GM12878 (cell line): ENCODE data around the gene B9D1. TPM values are rescaled to one million over a fixed set of nuclear protein-coding genes. Genes with fewer than 3 reads are reported as not detected.

ENCODE experiments used
- CEBPZ ChIP-seq: fragments of 150-350 bp; IDR thresholded peaks from 2 replicates; pipeline ENCODE4 v1.6.1; 2016; ENCODE audit warnings: low read depth, low read length
- CREM ChIP-seq: IDR thresholded peaks from 2 replicates; pipeline ENCODE4 v1.6.1; 2014; ENCODE audit warnings: antibody characterized with exemption, low read depth
- EGR1 ChIP-seq, 2 experiments: IDR thresholded peaks; 1 replicate in 1 of 2; 2 replicates in 1 of 2; pipeline ENCODE4 v1.6.1; 2011 to 2012; ENCODE audit warnings: low read depth in 2 of 2, low read length in 2 of 2, borderline replicate concordance in 1 of 2, mild to moderate bottlenecking in 1 of 2, moderate library complexity in 1 of 2
- FOXM1 ChIP-seq: IDR thresholded peaks from 2 replicates; pipeline ENCODE4 v1.6.1; 2012; ENCODE audit warnings: low read depth, mild to moderate bottlenecking, inconsistent platforms, low read length, moderate library complexity
- HDAC6 ChIP-seq: fragments of 200-600 bp; sonication (generic); IDR thresholded peaks from one replicate; pipeline ENCODE4 v1.8.0; 2017; ENCODE audit warnings: antibody characterized with exemption; ENCODE audit not compliant: unreplicated experiment
- MEF2A ChIP-seq: IDR thresholded peaks from 2 replicates; pipeline ENCODE4 v1.6.1; 2011; ENCODE audit warnings: low read depth, mild to moderate bottlenecking, low read length, moderate library complexity; ENCODE audit not compliant: insufficient read depth
- NFIC ChIP-seq: IDR thresholded peaks from 2 replicates; pipeline ENCODE4 v1.6.1; 2012; ENCODE audit warnings: low read depth, mild to moderate bottlenecking, inconsistent platforms, low read length, moderate library complexity
- NRF1 ChIP-seq: conservative IDR thresholded peaks from 2 replicates; pipeline ENCODE4 v1.6.1; 2011; ENCODE audit warnings: mild to moderate bottlenecking, low read depth, low read length, improper control_type of control experiment
- POLR2AphosphoS5 ChIP-seq: IDR thresholded peaks from 2 replicates; pipeline ENCODE4 v1.6.1; 2011; ENCODE audit warnings: mild to moderate bottlenecking, low read length, inconsistent platforms
- STAT1 ChIP-seq: fragments of 450-650 bp; conservative IDR thresholded peaks from 2 replicates; pipeline ENCODE4 v1.6.1; 2014; ENCODE audit warnings: antibody characterized with exemption, mild to moderate bottlenecking
- ZBED1 ChIP-seq: IDR thresholded peaks from 2 replicates; pipeline ENCODE4 v1.6.1; 2016; ENCODE audit warnings: borderline replicate concordance
- ZNF274 ChIP-seq: IDR thresholded peaks from one replicate; pipeline ENCODE4 v1.8.0; 2011; ENCODE audit not compliant: insufficient read length, insufficient read depth
- polyA plus RNA-seq, 11 experiments: library from polyadenylated mRNA; depleted of rRNA in 4 of 11; unstranded in 6 of 11; stranded (reverse) in 5 of 11; fragments of >200 nt; fragmentation: Nextera tagmentation in 4 of 11; fragmentation: Illumina TruSeq in 1 of 11; extraction: Ambion mirVana in 4 of 11; extraction: Trizol in 1 of 11; gene quantifications; 1 replicate in 1 of 11; 2 replicates in 10 of 11; pipeline versions ENCODE4 v1.2.1 to v1.2.3, GENCODE V29; 2011 to 2016; ENCODE audit warnings: inconsistent platforms in 2 of 11, missing spikeins in 2 of 11, low read depth in 1 of 11
- total RNA-seq, 4 experiments: library from RNA; depleted of rRNA in 3 of 4; stranded (reverse); fragments of >200 nt in 3 of 4; fragmentation: Illumina TruSeq in 1 of 4; extraction: Trizol in 1 of 4; gene quantifications; 2 replicates each; pipeline versions ENCODE4 v1.2.1 to v1.2.3, GENCODE V29; 2013 to 2021
- TF ChIP-seq, protein P1 (sequence below): fragments of 450-650 bp; IDR thresholded peaks from 2 replicates; pipeline ENCODE4 v1.6.1; 2017; ENCODE audit warnings: mild to moderate bottlenecking

The B9D1 gene
- total and polyA plus RNA-seq, 10 of the 15 experiments (the other 5 are each of a cell fraction or from before 2014, with no cell fraction given): 5.9 to 18.3 (median 9.8) TPM

DNA sequence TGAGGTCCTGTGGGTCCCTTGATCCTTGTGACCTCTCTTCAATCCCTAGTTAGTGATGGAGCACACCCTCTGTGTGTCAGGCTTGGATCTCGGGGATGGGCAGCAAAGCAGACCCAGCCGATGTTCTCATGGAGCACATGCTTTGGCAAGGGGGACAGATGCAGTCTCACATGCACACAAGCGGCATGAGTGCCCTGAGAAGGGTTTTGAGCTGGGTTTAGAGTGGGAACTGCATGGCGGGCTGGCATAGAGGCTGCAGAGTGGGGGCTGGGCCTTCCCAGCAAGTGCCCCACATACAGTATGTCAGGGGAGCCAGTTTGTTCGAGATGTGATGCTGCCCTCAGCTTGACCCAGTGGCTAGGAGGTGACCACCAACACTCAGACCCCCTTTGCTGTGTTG, 41.6 kb downstream of the B9D1 start (continued):
- TF ChIP-seq STAT1: no peak
- TF ChIP-seq FOXM1: no peak
- no peak for TF ChIP-seq ZBED1
- no peak for TF ChIP-seq NRF1
- no peak for TF ChIP-seq POLR2AphosphoS5
- no peak for TF ChIP-seq HDAC6
- no peak for TF ChIP-seq CREM
- TF ChIP-seq ZNF274: no peak
- TF ChIP-seq MEF2A: no peak
- TF ChIP-seq, protein P1, sequence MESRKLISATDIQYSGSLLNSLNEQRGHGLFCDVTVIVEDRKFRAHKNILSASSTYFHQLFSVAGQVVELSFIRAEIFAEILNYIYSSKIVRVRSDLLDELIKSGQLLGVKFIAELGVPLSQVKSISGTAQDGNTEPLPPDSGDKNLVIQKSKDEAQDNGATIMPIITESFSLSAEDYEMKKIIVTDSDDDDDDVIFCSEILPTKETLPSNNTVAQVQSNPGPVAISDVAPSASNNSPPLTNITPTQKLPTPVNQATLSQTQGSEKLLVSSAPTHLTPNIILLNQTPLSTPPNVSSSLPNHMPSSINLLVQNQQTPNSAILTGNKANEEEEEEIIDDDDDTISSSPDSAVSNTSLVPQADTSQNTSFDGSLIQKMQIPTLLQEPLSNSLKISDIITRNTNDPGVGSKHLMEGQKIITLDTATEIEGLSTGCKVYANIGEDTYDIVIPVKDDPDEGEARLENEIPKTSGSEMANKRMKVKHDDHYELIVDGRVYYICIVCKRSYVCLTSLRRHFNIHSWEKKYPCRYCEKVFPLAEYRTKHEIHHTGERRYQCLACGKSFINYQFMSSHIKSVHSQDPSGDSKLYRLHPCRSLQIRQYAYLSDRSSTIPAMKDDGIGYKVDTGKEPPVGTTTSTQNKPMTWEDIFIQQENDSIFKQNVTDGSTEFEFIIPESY: no peak
- TF ChIP-seq NFIC: no peak
- no peak for TF ChIP-seq EGR1 (IDR thresholded peaks at IDR 0.05; ENCODE audit: borderline replicate concordance in 1 of 2, low read depth in 2 of 2, low read length in 2 of 2)
- no peak for TF ChIP-seq CEBPZ
- TF ChIP-seq, all 136 proteins: peak for 0
